GM12878 (cell line): ENCODE measurements around the gene CFAP92. TPM values are rescaled to one million over a fixed set of nuclear protein-coding genes. Genes with fewer than 3 reads are reported as not detected.

Experiments used
- ATAC-seq: fragments of 200-7000 bp; cut with Tn5 transposase; 3 replicates; pipeline ENCODE4 v1.9.1; 2020; ENCODE audit warnings: mild to moderate bottlenecking, moderate library complexity
- BruUV-seq: library from RNA; stranded (reverse); fragments of 400-500 nt; replicated peaks from 2 replicates; lab custom pipeline; 2021; lab: Mats Ljungman, UMichigan
- CTCF ChIA-PET: fragments of 300-600 bp; sonication (Branson Sonifier 250); formaldehyde crosslinking; extraction: SDS; loops from one replicate; lab custom pipeline; 2021; ENCODE audit warnings: inconsistent platforms; lab: Yijun Ruan, JAX
- POLR2A ChIA-PET: fragments of 350-600 bp; formaldehyde crosslinking; extraction: SDS; loops from one replicate; lab custom pipeline; 2021; ENCODE audit warnings: inconsistent platforms; lab: Charles Lee
- RAD21 ChIA-PET: fragments of 300-600 bp; sonication (Branson Sonifier 250); formaldehyde crosslinking; loops from one replicate; lab custom pipeline; 2023; ENCODE audit warnings: antibody characterized with exemption; ENCODE audit not compliant: unreplicated experiment; lab: Charles Lee
- SMC1A ChIA-PET: fragments of 300-600 bp; sonication (Branson Sonifier 250); formaldehyde crosslinking; loops from one replicate; lab custom pipeline; 2023; ENCODE audit not compliant: unreplicated experiment, uncharacterized antibody; lab: Charles Lee
- DNase-seq: peaks from one replicate; pipeline ENCODE4 v3.0.0-alpha.2; 2011; ENCODE audit warnings: low read depth, low spot score
- FAIRE-seq: peaks from 3 replicates; lab custom pipeline; 2011; peaks lifted over from hg19 to GRCh38; lab: Jason Lieb, UNC
- H2AFZ ChIP-seq: 2 replicates; pipeline ENCODE4 v1.6.0; 2011; ENCODE audit warnings: low read depth, low read length, control low read depth; ENCODE audit not compliant: control insufficient read depth
- H3K27ac ChIP-seq: 2 replicates; pipeline ENCODE4 v1.5.1; 2011; ENCODE audit warnings: control low read depth; ENCODE audit not compliant: control insufficient read depth, insufficient read depth
- H3K27me3 ChIP-seq, 2 experiments: replicated peaks in 1 of 2; 2 replicates each; pipeline versions ENCODE4 v1.6.0 to v1.6.1; 2011; ENCODE audit warnings: low read length in 1 of 2; ENCODE audit not compliant: control insufficient read depth in 2 of 2, insufficient read depth in 2 of 2
- H3K36me3 ChIP-seq, 2 experiments: 2 replicates each; pipeline ENCODE4 v1.5.1; 2011; ENCODE audit warnings: low read length in 1 of 2; ENCODE audit not compliant: control insufficient read depth in 2 of 2, insufficient read depth in 2 of 2
- H3K4me1 ChIP-seq: 2 replicates; pipeline ENCODE4 v1.6.1; 2011; ENCODE audit warnings: mild to moderate bottlenecking, low read length, moderate library complexity, mixed read lengths; ENCODE audit not compliant: control insufficient read depth, insufficient read depth
- H3K4me2 ChIP-seq: 2 replicates; pipeline ENCODE4 v1.6.0; 2011; ENCODE audit warnings: control low read depth; ENCODE audit not compliant: control insufficient read depth, insufficient read depth
- H3K4me3 ChIP-seq: fragments of 200-600 bp; sonication (generic); 2 replicates; pipeline ENCODE4 v1.5.1; 2016
- H3K79me2 ChIP-seq: 2 replicates; pipeline ENCODE4 v1.6.0; 2011; ENCODE audit warnings: low read length; ENCODE audit not compliant: control insufficient read depth, insufficient read depth
- H3K9ac ChIP-seq: 2 replicates; pipeline ENCODE4 v1.8.0; 2011; ENCODE audit warnings: low read length, control low read depth, mixed read lengths; ENCODE audit not compliant: control insufficient read depth, insufficient read depth
- H3K9me3 ChIP-seq: replicated peaks from 3 replicates; pipeline ENCODE4 v1.5.1; 2011; ENCODE audit warnings: mild to moderate bottlenecking, low read length; ENCODE audit not compliant: control insufficient read depth, insufficient read depth
- H4K20me1 ChIP-seq: 2 replicates; pipeline ENCODE4 v1.6.0; 2011; ENCODE audit not compliant: control insufficient read depth, insufficient read depth
- CHD4 ChIP-seq: fragments of 200-600 bp; sonication (generic); IDR thresholded peaks from 2 replicates; pipeline ENCODE4 v1.6.1; 2016; ENCODE audit warnings: mild to moderate bottlenecking
- CTCF ChIP-seq, 3 experiments: IDR thresholded peaks in 2 of 3; conservative IDR thresholded peaks in 1 of 3; 2 replicates each; pipeline ENCODE4 v1.5.1; 2011; ENCODE audit warnings: low read depth in 3 of 3, low read length in 3 of 3, mild to moderate bottlenecking in 3 of 3, control low read depth in 2 of 3, moderate library complexity in 2 of 3, inconsistent platforms in 1 of 3, mixed read lengths in 1 of 3; ENCODE audit not compliant: control insufficient read depth in 2 of 3, insufficient read depth in 1 of 3; ENCODE audit errors: extremely low read depth in 1 of 3
- ETV6 ChIP-seq, 2 experiments: fragments of 450-650 bp in 1 of 2; IDR thresholded peaks in 1 of 2; conservative IDR thresholded peaks in 1 of 2; 2 replicates each; pipeline ENCODE4 v1.6.1; 2014; ENCODE audit warnings: antibody characterized with exemption in 1 of 2, borderline replicate concordance in 1 of 2, low read depth in 1 of 2, mild to moderate bottlenecking in 1 of 2, moderate library complexity in 1 of 2
- FOS ChIP-seq: IDR thresholded peaks from 3 replicates; pipeline ENCODE4 v1.6.1; 2011; ENCODE audit warnings: borderline replicate concordance; ENCODE audit not compliant: insufficient read length; ENCODE audit errors: extremely low read depth
- HCFC1 ChIP-seq: fragments of 150-350 bp; IDR thresholded peaks from 2 replicates; pipeline ENCODE4 v1.6.1; 2014; ENCODE audit warnings: low read length
- JUND ChIP-seq: IDR thresholded peaks from 2 replicates; pipeline ENCODE4 v1.6.1; 2012; ENCODE audit warnings: low read depth, mild to moderate bottlenecking, low read length, improper control_type of control experiment, moderate library complexity
- MYC ChIP-seq: IDR thresholded peaks from 2 replicates; pipeline ENCODE4 v1.6.1; 2011; ENCODE audit warnings: mild to moderate bottlenecking, low read length, moderate library complexity, inconsistent platforms; ENCODE audit not compliant: insufficient read depth, insufficient replicate concordance, insufficient read length, severe bottlenecking
- NRF1 ChIP-seq: conservative IDR thresholded peaks from 2 replicates; pipeline ENCODE4 v1.6.1; 2011; ENCODE audit warnings: mild to moderate bottlenecking, low read depth, low read length, improper control_type of control experiment
- PAX5 ChIP-seq: IDR thresholded peaks from 2 replicates; pipeline ENCODE4 v1.6.1; 2011; ENCODE audit warnings: low read depth, low read length, borderline replicate concordance
- RCOR1 ChIP-seq: conservative IDR thresholded peaks from 2 replicates; pipeline ENCODE4 v1.6.1; 2012; ENCODE audit warnings: low read depth, low read length, improper control_type of control experiment
- SIX5 ChIP-seq: IDR thresholded peaks from 2 replicates; pipeline ENCODE4 v1.6.1; 2011; ENCODE audit warnings: mild to moderate bottlenecking, low read depth, low read length, moderate library complexity; ENCODE audit not compliant: severe bottlenecking
- SMC3 ChIP-seq: IDR thresholded peaks from 2 replicates; pipeline ENCODE4 v1.6.1; 2011; ENCODE audit warnings: low read length, improper control_type of control experiment, borderline replicate concordance
- SPI1 ChIP-seq: IDR thresholded peaks from 2 replicates; pipeline ENCODE4 v1.6.1; 2011; ENCODE audit warnings: low read depth, mild to moderate bottlenecking, low read length, moderate library complexity, borderline replicate concordance; ENCODE audit not compliant: insufficient read depth
- SUPT20H ChIP-seq: IDR thresholded peaks from 2 replicates; pipeline ENCODE4 v1.6.1; 2011; ENCODE audit warnings: low read depth, mild to moderate bottlenecking, low read length, moderate library complexity, borderline replicate concordance; ENCODE audit not compliant: control insufficient read depth
- ZBTB4 ChIP-seq: fragments of 450-650 bp; formaldehyde crosslinking; IDR thresholded peaks from 2 replicates; pipeline ENCODE4 v1.4.0; 2022; ENCODE audit warnings: mild to moderate bottlenecking, moderate library complexity
- WGBS: methylation state at CpG from one replicate; pipeline ENCODE4 v1.1.6; 2016; ENCODE audit warnings: low lambda C conversion rate; ENCODE audit not compliant: insufficient replicate concordance, insufficient coverage; ENCODE audit errors: missing lambda C conversion rate; 5-methylcytosine and 5-hydroxymethylcytosine counted together
- in situ Hi-C: fragments of 300-500 bp; cut with MboI; formaldehyde crosslinking; loops from 9 replicates; pipeline ENCODE4 v1.14.3; 2018; ENCODE audit warnings: mixed read lengths
- intact Hi-C: fragments of 100-400 bp; cut with micrococcal nuclease; formaldehyde crosslinking; loops from one replicate; pipeline ENCODE4 v1.14.2; 2022; ENCODE audit not compliant: unreplicated experiment
- polyA plus RNA-seq, 11 experiments: library from polyadenylated mRNA; depleted of rRNA in 4 of 11; unstranded in 6 of 11; stranded (reverse) in 5 of 11; fragments of >200 nt; fragmentation: Nextera tagmentation in 4 of 11; fragmentation: Illumina TruSeq in 1 of 11; extraction: Ambion mirVana in 4 of 11; extraction: Trizol in 1 of 11; gene quantifications; 1 replicate in 1 of 11; 2 replicates in 10 of 11; pipeline versions ENCODE4 v1.2.1 to v1.2.3, GENCODE V29; 2011 to 2016; ENCODE audit warnings: inconsistent platforms in 2 of 11, missing spikeins in 2 of 11, low read depth in 1 of 11
- total RNA-seq, 4 experiments: library from RNA; depleted of rRNA in 3 of 4; stranded (reverse); fragments of >200 nt in 3 of 4; fragmentation: Illumina TruSeq in 1 of 4; extraction: Trizol in 1 of 4; gene quantifications; 2 replicates each; pipeline versions ENCODE4 v1.2.1 to v1.2.3, GENCODE V29; 2013 to 2021

CFAP92 gene
- total and polyA plus RNA-seq, 10 of the 15 experiments (the other 5 are each of a cell fraction or from before 2014, with no cell fraction given), result 0.05 to 0.52 (median 0.14) TPM; not detected in 7

GRCh38 chr3:129039271-129040038, 45.6 kb upstream of the CFAP92 start:
- H3K4me1 ChIP-seq, result no peaks in the 10 kb centered on the region
- H3K9me3 ChIP-seq, result no peaks in the 10 kb centered on the region
- H3K4me3 ChIP-seq, result no peak overlapping the region
- no peak overlapping the region for H2AFZ ChIP-seq
- POLR2A ChIA-PET, result no interaction called here
- no TSS peak for BruUV-seq
- ATAC-seq, result no peak
- no peaks in the 10 kb centered on the region for H3K36me3 ChIP-seq
- CTCF ChIA-PET, result interaction anchor here (0.6 to 1.0 kb wide), 2 partner anchors 11 to 14 kb away, joined by 3 read pairs; no protein-coding TSS in a partner anchor
- H3K27ac ChIP-seq, result no peak overlapping the region
- H4K20me1 ChIP-seq, result no peaks in the 10 kb centered on the region
- WGBS, result 20% methylated on average over 13 of the region's 14 CpGs
- no peak for DNase-seq
- H3K4me2 ChIP-seq, result no peak overlapping the region
- H3K79me2 ChIP-seq, result no peaks in the 10 kb centered on the region
- no peak for FAIRE-seq
- no peaks in the 10 kb centered on the region; a peak in 2 of 4 replicates for H3K27me3 ChIP-seq
- SMC1A ChIA-PET, result interaction anchor here (1.0 kb wide), 1 partner anchor 32 kb away, joined by 3 read pairs; no protein-coding TSS in a partner anchor
- no peak overlapping the region for H3K9ac ChIP-seq
- in situ Hi-C loops (no loop called here), intact Hi-C loops (no loop called here)
- RAD21 ChIA-PET, result no interaction called here
- TF ChIP-seq SPI1 (no peak), ETV6 (conservative IDR thresholded peaks at IDR 0.05 in 1 of 2, IDR thresholded peaks at IDR 0.05 in 1 of 2; ENCODE audit: borderline replicate concordance in 1 of 2, low read depth in 1 of 2) (no peak), RCOR1 (no peak), SIX5 (no peak), MYC (no peak), CTCF (IDR thresholded peaks at IDR 0.05 in 2 of 3, conservative IDR thresholded peaks at IDR 0.05 in 1 of 3; ENCODE audit: control insufficient read depth in 2 of 3, extremely low read depth in 1 of 3, insufficient read depth in 1 of 3, low read depth in 3 of 3, low read length in 3 of 3) (no peak), SUPT20H (no peak), FOS (no peak), JUND (no peak), ZBTB4 (CRISPR knock-in tag) (no peak), PAX5 (no peak), SMC3 (no peak), CHD4 (no peak), HCFC1 (no peak), NRF1 (no peak)
